Ishikawa (cell line): ENCODE measurements around the gene RAB3IL1.

ENCODE experiments used
- CEBPB ChIP-seq: IDR thresholded peaks from 2 replicates; pipeline ENCODE4 v1.6.1; 2012
- CREB1 ChIP-seq: IDR thresholded peaks from 2 replicates; pipeline ENCODE4 v1.6.1; 2012; ENCODE audit warnings: low read depth
- EGR1 ChIP-seq: IDR thresholded peaks from 2 replicates; pipeline ENCODE4 v1.6.1; 2012
- EP300 ChIP-seq: IDR thresholded peaks from 2 replicates; pipeline ENCODE4 v1.6.1; 2012; ENCODE audit warnings: borderline replicate concordance
- FOXM1 ChIP-seq: IDR thresholded peaks from 2 replicates; pipeline ENCODE4 v1.6.1; 2012; ENCODE audit warnings: low read depth, borderline replicate concordance
- NFIC ChIP-seq: IDR thresholded peaks from 2 replicates; pipeline ENCODE4 v1.6.1; 2012
- RAD21 ChIP-seq: IDR thresholded peaks from 2 replicates; pipeline ENCODE4 v1.6.1; 2012; ENCODE audit warnings: low read depth
- TAF1 ChIP-seq: IDR thresholded peaks from 2 replicates; pipeline ENCODE4 v1.6.1; 2012; ENCODE audit warnings: low read depth, mild to moderate bottlenecking
- TCF12 ChIP-seq: IDR thresholded peaks from 2 replicates; pipeline ENCODE4 v1.6.1; 2012; ENCODE audit warnings: low read depth
- TEAD4 ChIP-seq: IDR thresholded peaks from 2 replicates; pipeline ENCODE4 v1.6.1; 2012
- YY1 ChIP-seq: IDR thresholded peaks from 2 replicates; pipeline ENCODE4 v1.6.1; 2012; ENCODE audit warnings: low read depth
- ZBTB7A ChIP-seq: IDR thresholded peaks from 2 replicates; pipeline ENCODE4 v1.6.1; 2012; ENCODE audit warnings: low read depth
- TF ChIP-seq, protein P1 (sequence below): IDR thresholded peaks from 2 replicates; pipeline ENCODE4 v1.6.1; 2012; ENCODE audit warnings: low read depth, mild to moderate bottlenecking
- TF ChIP-seq, protein P2 (sequence below): IDR thresholded peaks from 2 replicates; pipeline ENCODE4 v1.6.1; 2012
- TF ChIP-seq, protein P3 (sequence below): IDR thresholded peaks from 2 replicates; pipeline ENCODE4 v1.6.1; 2012

The RAB3IL1 gene

DNA sequence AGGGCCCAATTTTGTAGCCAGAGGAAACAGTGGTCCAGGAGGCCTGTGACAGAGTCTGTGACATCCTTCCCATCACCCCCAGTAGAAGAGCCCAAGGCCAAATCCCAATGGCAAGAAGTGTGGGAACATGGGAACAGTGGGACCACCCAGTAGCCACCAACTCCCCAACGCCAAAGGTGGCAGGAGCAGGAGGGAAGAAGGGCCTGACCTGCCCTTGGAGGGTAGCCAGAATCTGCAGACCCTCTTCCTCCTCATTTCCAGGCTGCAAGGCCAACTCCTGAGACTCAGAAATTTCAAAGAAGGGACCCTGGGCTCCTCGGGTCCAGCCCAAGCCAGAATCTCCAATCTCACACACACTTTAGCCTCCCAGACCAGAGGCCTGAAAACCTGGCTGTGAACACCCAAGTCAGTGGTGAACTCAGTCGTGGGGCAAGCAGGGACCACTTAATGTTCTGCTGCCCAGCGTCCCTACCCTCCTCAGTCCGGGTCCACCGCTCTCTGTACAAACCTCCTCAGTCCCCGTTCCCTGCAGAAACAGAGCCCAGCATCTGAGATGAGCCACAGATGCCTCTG, 6.2 kb downstream of the RAB3IL1 start:
- TF ChIP-seq, protein P1, sequence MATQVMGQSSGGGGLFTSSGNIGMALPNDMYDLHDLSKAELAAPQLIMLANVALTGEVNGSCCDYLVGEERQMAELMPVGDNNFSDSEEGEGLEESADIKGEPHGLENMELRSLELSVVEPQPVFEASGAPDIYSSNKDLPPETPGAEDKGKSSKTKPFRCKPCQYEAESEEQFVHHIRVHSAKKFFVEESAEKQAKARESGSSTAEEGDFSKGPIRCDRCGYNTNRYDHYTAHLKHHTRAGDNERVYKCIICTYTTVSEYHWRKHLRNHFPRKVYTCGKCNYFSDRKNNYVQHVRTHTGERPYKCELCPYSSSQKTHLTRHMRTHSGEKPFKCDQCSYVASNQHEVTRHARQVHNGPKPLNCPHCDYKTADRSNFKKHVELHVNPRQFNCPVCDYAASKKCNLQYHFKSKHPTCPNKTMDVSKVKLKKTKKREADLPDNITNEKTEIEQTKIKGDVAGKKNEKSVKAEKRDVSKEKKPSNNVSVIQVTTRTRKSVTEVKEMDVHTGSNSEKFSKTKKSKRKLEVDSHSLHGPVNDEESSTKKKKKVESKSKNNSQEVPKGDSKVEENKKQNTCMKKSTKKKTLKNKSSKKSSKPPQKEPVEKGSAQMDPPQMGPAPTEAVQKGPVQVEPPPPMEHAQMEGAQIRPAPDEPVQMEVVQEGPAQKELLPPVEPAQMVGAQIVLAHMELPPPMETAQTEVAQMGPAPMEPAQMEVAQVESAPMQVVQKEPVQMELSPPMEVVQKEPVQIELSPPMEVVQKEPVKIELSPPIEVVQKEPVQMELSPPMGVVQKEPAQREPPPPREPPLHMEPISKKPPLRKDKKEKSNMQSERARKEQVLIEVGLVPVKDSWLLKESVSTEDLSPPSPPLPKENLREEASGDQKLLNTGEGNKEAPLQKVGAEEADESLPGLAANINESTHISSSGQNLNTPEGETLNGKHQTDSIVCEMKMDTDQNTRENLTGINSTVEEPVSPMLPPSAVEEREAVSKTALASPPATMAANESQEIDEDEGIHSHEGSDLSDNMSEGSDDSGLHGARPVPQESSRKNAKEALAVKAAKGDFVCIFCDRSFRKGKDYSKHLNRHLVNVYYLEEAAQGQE: no peak
- no peak for TF ChIP-seq YY1
- no peak for TF ChIP-seq TCF12
- no peak for TF ChIP-seq RAD21
- TF ChIP-seq, protein P2, sequence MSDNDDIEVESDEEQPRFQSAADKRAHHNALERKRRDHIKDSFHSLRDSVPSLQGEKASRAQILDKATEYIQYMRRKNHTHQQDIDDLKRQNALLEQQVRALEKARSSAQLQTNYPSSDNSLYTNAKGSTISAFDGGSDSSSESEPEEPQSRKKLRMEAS: no peak
- no peak for TF ChIP-seq NFIC
- no peak for TF ChIP-seq TEAD4

DNA sequence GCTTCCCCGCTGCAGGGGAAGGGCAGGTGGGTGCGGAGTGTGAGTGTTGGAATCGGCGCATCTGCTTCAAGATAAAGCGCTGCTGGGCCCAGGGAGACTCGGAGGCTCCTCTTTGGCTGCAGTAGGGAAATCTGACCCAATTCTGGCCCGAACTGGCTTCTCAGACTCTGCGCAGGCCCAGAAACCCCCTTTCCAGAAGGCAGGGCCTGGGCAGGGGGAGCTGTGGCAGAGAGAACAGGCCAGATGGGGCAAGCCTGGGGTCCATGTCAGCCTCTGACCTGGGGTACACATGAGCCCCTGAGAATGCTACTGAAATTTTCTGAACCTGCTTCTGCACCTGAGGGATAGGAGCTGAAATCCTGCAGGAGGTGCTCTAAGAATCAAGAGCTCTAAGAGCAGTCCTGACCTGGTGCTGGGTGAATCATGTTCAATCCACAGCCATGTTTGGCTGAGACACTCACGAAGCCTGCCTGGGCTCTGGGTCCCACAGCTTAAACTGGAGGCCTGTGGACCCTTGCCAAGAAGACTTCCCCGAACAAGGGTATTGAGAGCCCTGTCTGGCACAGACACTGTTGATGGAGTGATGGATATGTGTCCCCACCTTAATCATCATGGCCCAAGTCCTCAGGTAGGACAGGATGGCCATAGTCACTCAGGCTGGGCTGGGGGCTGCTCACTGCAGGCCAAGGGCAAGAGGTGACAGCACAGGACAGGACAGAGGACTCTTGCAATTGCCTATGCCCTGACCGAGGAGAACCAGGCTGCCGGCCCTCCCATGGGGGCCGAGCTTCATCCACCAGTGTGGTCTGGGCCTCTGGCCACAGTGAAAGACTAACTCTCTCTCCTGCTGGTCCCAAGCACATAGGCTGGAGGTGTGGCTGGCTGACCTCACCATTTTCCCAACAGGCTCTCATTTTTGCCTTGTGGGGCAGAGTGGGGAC, 6.9 kb downstream of the RAB3IL1 start:
- no peak for TF ChIP-seq CEBPB
- no peak for TF ChIP-seq TAF1
- TF ChIP-seq NFIC: no peak
- no peak for TF ChIP-seq RAD21
- TF ChIP-seq FOXM1: no peak
- TF ChIP-seq, protein P3, sequence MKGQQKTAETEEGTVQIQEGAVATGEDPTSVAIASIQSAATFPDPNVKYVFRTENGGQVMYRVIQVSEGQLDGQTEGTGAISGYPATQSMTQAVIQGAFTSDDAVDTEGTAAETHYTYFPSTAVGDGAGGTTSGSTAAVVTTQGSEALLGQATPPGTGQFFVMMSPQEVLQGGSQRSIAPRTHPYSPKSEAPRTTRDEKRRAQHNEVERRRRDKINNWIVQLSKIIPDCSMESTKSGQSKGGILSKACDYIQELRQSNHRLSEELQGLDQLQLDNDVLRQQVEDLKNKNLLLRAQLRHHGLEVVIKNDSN: no peak
- no peak for TF ChIP-seq CREB1
- TF ChIP-seq YY1: no peak
- TF ChIP-seq, protein P2: no peak

DNA sequence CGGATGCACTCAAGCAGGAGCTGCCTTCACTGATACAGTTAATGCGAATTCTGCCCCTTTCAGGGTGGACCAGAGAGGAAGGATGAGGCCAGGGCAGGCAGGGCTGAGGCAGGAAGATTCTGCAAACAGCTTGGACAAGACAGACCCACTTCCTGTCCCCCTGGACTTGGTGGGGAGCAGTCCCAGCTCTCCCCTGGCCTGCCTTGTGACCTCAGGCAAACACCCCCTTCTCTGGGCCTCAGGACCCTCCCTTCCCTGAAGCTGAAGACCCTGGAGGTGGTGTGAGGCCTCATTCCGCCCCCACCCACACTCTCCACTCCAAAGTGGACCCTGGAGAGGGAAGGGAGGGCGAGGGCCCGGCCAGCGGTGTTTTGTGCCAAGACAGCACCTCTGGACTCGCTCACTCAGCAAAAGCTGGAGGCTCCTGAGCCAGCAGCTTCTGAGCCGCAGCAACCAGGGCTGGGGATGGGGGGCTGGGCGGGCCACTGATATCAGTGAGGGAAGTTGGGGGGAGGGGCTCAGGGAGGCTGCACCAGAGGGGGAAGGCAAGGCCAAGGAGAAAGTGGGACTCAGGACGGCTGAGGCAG, 8.5 kb downstream of the RAB3IL1 start:
- no peak for TF ChIP-seq NFIC
- no peak for TF ChIP-seq TCF12
- TF ChIP-seq EGR1: no peak
- no peak for TF ChIP-seq CEBPB
- no peak for TF ChIP-seq YY1
- TF ChIP-seq, protein P2: no peak
- TF ChIP-seq EP300: no peak
- TF ChIP-seq, protein P3: no peak
- TF ChIP-seq CREB1: no peak
- TF ChIP-seq ZBTB7A: no peak
- TF ChIP-seq, protein P1: no peak

DNA sequence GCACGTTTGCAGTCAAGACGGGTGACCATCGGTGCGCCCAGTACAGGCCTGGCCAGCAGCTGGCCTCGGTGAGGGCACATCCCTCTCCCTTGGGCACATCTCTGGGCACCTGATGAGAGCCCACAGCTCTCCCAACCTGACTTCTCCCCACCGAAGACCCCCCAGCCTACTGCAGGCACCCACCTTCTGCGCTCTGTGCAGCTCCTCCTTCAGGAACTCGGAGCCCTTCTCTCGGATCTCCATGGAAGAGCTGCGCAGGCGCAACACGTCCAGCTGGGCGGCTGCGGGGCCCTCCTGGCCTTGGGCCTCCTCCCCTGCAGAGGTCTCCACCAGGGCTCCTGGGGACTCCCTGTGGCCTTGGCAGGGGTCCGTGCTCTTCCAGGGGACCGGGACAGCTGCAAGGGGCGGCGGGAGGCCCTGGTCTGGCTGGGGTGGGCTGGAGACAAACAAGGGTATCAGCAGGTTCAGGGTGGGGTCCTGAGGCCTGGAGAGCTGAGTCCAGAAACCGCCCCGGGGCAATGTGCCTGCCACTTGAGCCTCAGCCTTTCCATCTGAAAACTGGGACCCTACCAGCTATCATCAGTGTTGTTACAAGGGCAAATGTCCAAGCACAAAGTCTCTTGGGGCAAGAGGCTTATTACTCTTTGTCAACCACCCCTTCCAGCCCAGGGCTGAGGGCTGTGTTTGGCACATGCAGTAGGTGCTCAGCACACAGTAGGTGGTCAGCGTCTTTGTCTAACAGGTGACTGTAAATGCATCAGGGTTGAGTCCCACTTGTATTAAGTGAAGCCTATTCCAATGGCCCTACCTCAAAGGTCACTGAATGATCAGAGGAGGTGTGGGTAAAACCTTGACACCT, 9.3 kb downstream of the RAB3IL1 start:
- TF ChIP-seq EGR1: no peak
- no peak for TF ChIP-seq EP300
- no peak for TF ChIP-seq CREB1

DNA sequence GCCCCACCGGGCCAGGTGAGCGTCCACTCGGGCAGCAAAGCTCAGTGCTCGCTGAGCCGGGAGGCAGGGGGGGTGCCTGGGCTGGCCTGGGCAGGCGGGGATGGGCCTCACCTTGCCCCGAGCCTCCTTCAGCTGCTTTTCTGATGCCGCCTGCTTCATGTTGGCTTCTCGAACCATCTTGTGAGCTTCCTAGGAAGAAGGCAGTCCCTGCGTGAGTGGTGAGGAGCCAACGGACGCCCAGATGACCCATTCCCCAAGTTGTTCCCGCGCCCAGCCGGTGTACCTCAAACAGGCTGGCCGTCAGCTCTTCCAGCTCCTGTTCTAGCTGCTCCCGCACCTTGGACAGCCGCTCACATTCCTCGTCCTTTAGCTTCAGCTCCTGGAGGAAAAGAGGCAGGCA, 10.1 kb downstream of the RAB3IL1 start:
- TF ChIP-seq CREB1 (no peak), RAD21 (no peak), CEBPB (no peak), FOXM1 (no peak), NFIC (no peak), ZBTB7A (no peak), YY1 (no peak), EP300 (no peak), TAF1 (no peak), EGR1 (no peak), TCF12 (no peak), TEAD4 (no peak)
- TF ChIP-seq, protein P2: no peak
- TF ChIP-seq, protein P1: no peak
- TF ChIP-seq, protein P3: no peak
